K562 (cell line): ENCODE measurements around the gene PLEKHG3. TPM values are rescaled to one million over a fixed set of nuclear protein-coding genes. Genes with fewer than 3 reads are reported as not detected.

ENCODE experiments used
- ATAC-seq: fragments of 200-7000 bp; cut with Tn5 transposase; 3 replicates; pipeline ENCODE4 v1.9.1; 2020; ENCODE audit warnings: moderate library complexity
- BruUV-seq: library from RNA; stranded (reverse); fragments of 400-500 nt; replicated peaks from 2 replicates; lab custom pipeline; 2021; lab: Mats Ljungman, UMichigan
- CTCF ChIA-PET: fragments of 300-600 bp; formaldehyde crosslinking; extraction: SDS; loops from one replicate; lab custom pipeline; 2021; ENCODE audit warnings: low intra/inter-chr PET ratio; lab: Yijun Ruan, JAX
- POLR2A ChIA-PET: fragments of 300-600, 350-650 bp; sonication (Branson Sonifier 250); formaldehyde crosslinking; extraction: SDS; loops from one replicate; lab custom pipeline; 2021; ENCODE audit warnings: antibody characterized with exemption, inconsistent platforms; lab: Yijun Ruan, JAX
- DNase-seq, 4 experiments: peaks; one replicate each; pipeline versions ENCODE4 v3.0.0 to v3.0.0-alpha.2; 2011 to 2018; ENCODE audit warnings: low spot score in 3 of 4, mixed read lengths in 3 of 4; ENCODE audit errors: extremely low read depth in 1 of 4
- FAIRE-seq: peaks from 2 replicates; lab custom pipeline; 2011; peaks lifted over from hg19 to GRCh38; lab: Jason Lieb, UNC
- H2AFZ ChIP-seq: 2 replicates; pipeline ENCODE4 v1.6.0; 2011; ENCODE audit warnings: low read depth, low read length, control low read depth, inconsistent platforms
- H3K27ac ChIP-seq: fragments of 200-600 bp; 3 replicates; pipeline ENCODE4 v1.8.0; 2011; ENCODE audit warnings: low read depth, mild to moderate bottlenecking, control low read depth, inconsistent platforms, low read length, moderate library complexity, mixed read lengths; ENCODE audit errors: extremely low read depth
- H3K27me3 ChIP-seq, 2 experiments: fragments of 300-600 bp in 1 of 2; 2 replicates in 1 of 2; 3 replicates in 1 of 2; pipeline versions ENCODE4 v1.6.0 to v1.8.0; 2011; ENCODE audit warnings: inconsistent platforms in 2 of 2, low read length in 2 of 2, mild to moderate bottlenecking in 1 of 2, mixed read lengths in 1 of 2, moderate library complexity in 1 of 2; ENCODE audit not compliant: control insufficient read depth in 2 of 2, insufficient read depth in 2 of 2
- H3K36me3 ChIP-seq: fragments of 300-600 bp; 3 replicates; pipeline ENCODE4 v1.8.0; 2011; ENCODE audit warnings: mild to moderate bottlenecking, low read length, inconsistent platforms; ENCODE audit not compliant: control insufficient read depth, insufficient read depth
- H3K4me1 ChIP-seq, 2 experiments: fragments of 200-600 bp in 1 of 2; replicated peaks in 1 of 2; 2 replicates in 1 of 2; 3 replicates in 1 of 2; pipeline versions ENCODE4 v1.5.1 to v1.8.0; 2011; ENCODE audit warnings: inconsistent platforms in 2 of 2, low read length in 2 of 2, mild to moderate bottlenecking in 1 of 2, mixed read lengths in 1 of 2, moderate library complexity in 1 of 2; ENCODE audit not compliant: control insufficient read depth in 2 of 2, insufficient read depth in 2 of 2
- H3K4me2 ChIP-seq: 2 replicates; pipeline ENCODE4 v1.6.1; 2011; ENCODE audit warnings: low read length, control low read depth, inconsistent platforms, mixed read lengths; ENCODE audit not compliant: insufficient read depth
- H3K4me3 ChIP-seq: fragments of 200-600 bp; sonication (generic), shearing (Covaris generic); 2 replicates; pipeline ENCODE4 v1.5.1; 2016; ENCODE audit warnings: control low read depth, inconsistent platforms
- H3K79me2 ChIP-seq: fragments of 200-600 bp; 3 replicates; pipeline ENCODE4 v1.8.0; 2011; ENCODE audit warnings: low read length, inconsistent platforms; ENCODE audit not compliant: control insufficient read depth, insufficient read depth
- H3K9ac ChIP-seq, 2 experiments: 2 replicates each; pipeline versions ENCODE4 v1.6.0 to v1.6.1; 2011; ENCODE audit warnings: low read depth in 2 of 2, low read length in 2 of 2, control low read depth in 1 of 2, inconsistent platforms in 1 of 2, mild to moderate bottlenecking in 1 of 2, mixed read lengths in 1 of 2; ENCODE audit not compliant: insufficient read depth in 1 of 2
- H3K9me1 ChIP-seq: one replicate; pipeline ENCODE4 v1.6.0; 2011; ENCODE audit warnings: inconsistent platforms, mild to moderate bottlenecking, low read length, moderate library complexity; ENCODE audit not compliant: control insufficient read depth, insufficient read depth
- H3K9me3 ChIP-seq: replicated peaks from 2 replicates; pipeline ENCODE4 v1.5.1; 2011; ENCODE audit warnings: low read depth, low read length, inconsistent platforms; ENCODE audit not compliant: control insufficient read depth, insufficient read depth
- H4K20me1 ChIP-seq: replicated peaks from 2 replicates; pipeline ENCODE4 v1.6.1; 2011; ENCODE audit warnings: low read length, inconsistent platforms, mixed read lengths; ENCODE audit not compliant: control insufficient read depth, insufficient read depth
- ARID1B ChIP-seq: fragments of 450-650 bp; IDR thresholded peaks from 2 replicates; pipeline ENCODE4 v1.6.1; 2016; ENCODE audit warnings: antibody characterized with exemption, mild to moderate bottlenecking, inconsistent platforms
- BRF1 ChIP-seq: IDR thresholded peaks from 3 replicates; pipeline ENCODE4 v1.6.1; 2011; ENCODE audit warnings: borderline replicate concordance, mild to moderate bottlenecking; ENCODE audit not compliant: insufficient read length; ENCODE audit errors: extremely low read depth
- CAMTA2 ChIP-seq: fragments of 250-450 bp; sonication (Bioruptor Pico); conservative IDR thresholded peaks from 2 replicates; pipeline ENCODE4 v1.5.1; 2022
- CBFA2T2 ChIP-seq: fragments of 450-650 bp; conservative IDR thresholded peaks from 2 replicates; pipeline ENCODE4 v1.6.1; 2017; ENCODE audit warnings: mild to moderate bottlenecking
- CBFA2T3 ChIP-seq: fragments of 450-650 bp; IDR thresholded peaks from 2 replicates; pipeline ENCODE4 v1.6.1; 2017
- CREM ChIP-seq: IDR thresholded peaks from 2 replicates; pipeline ENCODE4 v1.6.1; 2014; ENCODE audit warnings: antibody characterized with exemption, low read depth
- KDM4B ChIP-seq, 2 experiments: fragments of 450-650 bp in 1 of 2; sonication (generic) in 1 of 2; IDR thresholded peaks; 2 replicates each; pipeline ENCODE4 v1.6.1; 2016 to 2017; ENCODE audit warnings: borderline replicate concordance in 2 of 2, antibody characterized with exemption in 1 of 2, low read depth in 1 of 2, mild to moderate bottlenecking in 1 of 2
- NFIC ChIP-seq: fragments of 450-650 bp; IDR thresholded peaks from 2 replicates; pipeline ENCODE4 v1.6.1; 2017; ENCODE audit warnings: mild to moderate bottlenecking, inconsistent platforms
- POLR2AphosphoS5 ChIP-seq: IDR thresholded peaks from 2 replicates; pipeline ENCODE4 v1.6.1; 2011; ENCODE audit warnings: mild to moderate bottlenecking, low read depth, low read length, moderate library complexity; ENCODE audit not compliant: control insufficient read depth, insufficient read depth
- POLR2G ChIP-seq: fragments of 200-400 bp; formaldehyde crosslinking; IDR thresholded peaks from 2 replicates; pipeline ENCODE4 v1.6.1; 2017; ENCODE audit warnings: low read depth, mild to moderate bottlenecking, antibody characterized with exemption, low read length, moderate library complexity
- RBM34 ChIP-seq: fragments of 200-400 bp; formaldehyde crosslinking; IDR thresholded peaks from 2 replicates; pipeline ENCODE4 v1.6.1; 2018; ENCODE audit warnings: low read length, borderline replicate concordance; ENCODE audit not compliant: insufficient read depth
- SMAD1 ChIP-seq: fragments of 150-350 bp; IDR thresholded peaks from 2 replicates; pipeline ENCODE4 v1.6.1; 2014; ENCODE audit warnings: low read length, low read depth; ENCODE audit not compliant: partially characterized antibody
- SUPT5H ChIP-seq: fragments of 450-650 bp; IDR thresholded peaks from 2 replicates; pipeline ENCODE4 v1.6.1; 2016
- TCF3 ChIP-seq: sonication (generic); formaldehyde crosslinking; IDR thresholded peaks from 2 replicates; pipeline ENCODE4 v1.4.0; 2020; ENCODE audit warnings: mild to moderate bottlenecking, missing genetic modification reagents
- TFAP4 ChIP-seq: sonication (generic); formaldehyde crosslinking; IDR thresholded peaks from 2 replicates; pipeline ENCODE4 v1.8.0; 2022; ENCODE audit warnings: missing genetic modification reagents, mild to moderate bottlenecking, moderate library complexity, borderline replicate concordance
- ZNF444 ChIP-seq: fragments of 250-450 bp; sonication (Bioruptor Pico); IDR thresholded peaks from 2 replicates; pipeline ENCODE4 v1.4.0; 2020; ENCODE audit warnings: mild to moderate bottlenecking, moderate library complexity
- WGBS: fragments of 100-300 bp; shearing (Covaris generic); methylation state at CpG from one replicate; pipeline ENCODE4 v1.1.6; 2016; ENCODE audit warnings: low coverage, mixed read lengths; ENCODE audit not compliant: insufficient coverage; ENCODE audit errors: missing lambda C conversion rate; 5-methylcytosine and 5-hydroxymethylcytosine counted together
- in situ Hi-C: fragments of 300-500 bp; cut with MboI; formaldehyde crosslinking; loops from 4 replicates; pipeline ENCODE4 v1.15.0; 2018; ENCODE audit warnings: inconsistent platforms, mixed read lengths
- intact Hi-C: fragments of 100-400 bp; cut with micrococcal nuclease; formaldehyde crosslinking; loops from 2 replicates; pipeline ENCODE4 v1.14.2; 2022
- polyA plus RNA-seq, 8 experiments: library from polyadenylated mRNA; depleted of rRNA in 4 of 8; stranded (reverse) in 5 of 8; unstranded in 3 of 8; fragments of >200 nt; fragmentation: Nextera tagmentation in 2 of 8; fragmentation: Illumina TruSeq in 1 of 8; extraction: Ambion mirVana in 2 of 8; extraction: Trizol in 1 of 8; gene quantifications; 2 replicates each; pipeline versions ENCODE4 v1.2.1 to v1.2.3, GENCODE V29; 2011 to 2014; ENCODE audit warnings: inconsistent platforms in 1 of 8, missing spikeins in 1 of 8
- total RNA-seq, 7 experiments: library from RNA; depleted of rRNA in 6 of 7; stranded (reverse); fragments of >200 nt in 6 of 7; fragmentation: Illumina TruSeq in 2 of 7; extraction: Trizol in 2 of 7; gene quantifications; 2 replicates each; pipeline versions ENCODE4 v1.2.1 to v1.2.3, GENCODE V29; 2011 to 2021; ENCODE audit warnings: low replicate concordance in 1 of 7

The PLEKHG3 gene
- total and polyA plus RNA-seq, 9 of the 15 experiments (the other 6 are each of a cell fraction or from before 2014, with no cell fraction given): 0.04 to 0.16 TPM; not detected in 7

GRCh38 chr14:64762044-64763034 lies 58.1 kb downstream of the PLEKHG3 start:
- Histone ChIP-seq H4K20me1 (peaks cover 24% of the 10 kb centered on the region), H3K9me3 (no peaks in the 10 kb centered on the region), H3K27me3 (peaks cover 0 to 7% of the 10 kb centered on the region in 2 experiments; a peak in 2 of 5 replicates), H3K4me2 (peak overlapping the region; percentile 18; the same call in 1 of the 2 replicates), H3K36me3 (peaks cover 23% of the 10 kb centered on the region), H3K9me1 (peaks cover 7% of the 10 kb centered on the region), H3K4me1 (peaks cover 12 to 30% of the 10 kb centered on the region in 2 experiments; a peak in 4 of 5 replicates), H3K9ac (peak overlapping the region in 1 of 2 experiments; percentile 36; a peak in 2 of 4 replicates), H2AFZ (no peak overlapping the region), H3K27ac (no peak overlapping the region), H3K4me3 (no peak overlapping the region), H3K79me2 (no peaks in the 10 kb centered on the region)
- peak; percentile 70 for ATAC-seq
- ChIA-PET CTCF (no interaction called here), POLR2A (interaction anchor here (0.6 to 1.5 kb wide), 4 partner anchors 10 to 407 kb away, joined by 3 to 16 read pairs (median 4); no protein-coding TSS in a partner anchor)
- intact Hi-C loops (loop anchor here (5.0 kb wide), 2 partner anchors 90 to 130 kb away; no protein-coding TSS in a partner anchor), in situ Hi-C loops (no loop called here)
- TF ChIP-seq CAMTA2 (no peak), TCF3 (CRISPR knock-in tag) (0 out of 2 replicates have a peak, but pooled peaks have one; percentile 14), SUPT5H (0 out of 2 replicates have a peak, but pooled peaks have one; percentile 31), NFIC (peak; percentile 98), TFAP4 (CRISPR knock-in tag) (peak; percentile 60; the same call in 1 of the 2 replicates), POLR2G (peak; percentile 57), CBFA2T3 (peak; percentile 75), BRF1 (no peak), KDM4B (IDR thresholded peaks at IDR 0.05; ENCODE audit: borderline replicate concordance in 2 of 2, low read depth in 1 of 2) (no peak), ARID1B (0 out of 2 replicates have a peak, but pooled peaks have one; percentile 17), POLR2AphosphoS5 (0 out of 2 replicates have a peak, but pooled peaks have one; percentile 18), SMAD1 (peak; percentile 52), ZNF444 (CRISPR knock-in tag) (no peak), RBM34 (no peak), CBFA2T2 (peak; percentile 55), CREM (peak; percentile 54; the same call in 1 of the 2 replicates)
- peak; percentile 83 for FAIRE-seq
- DNase-seq: peak; percentile 72 to 83 (median 76)
- WGBS: 16% methylated on average over 18 of the region's 19 CpGs
- no TSS peak for BruUV-seq
